Sigmoid colon (tissue), 3 donors: ENCODE data around the gene CSF2RB.

Source experiments
- POLR2A ChIP-seq, 2 donors: fragments of 450-650 bp; IDR thresholded peaks; one replicate each; pipeline ENCODE4 v1.6.1; 2016; ENCODE audit warnings: antibody characterized with exemption in 2 of 2, mild to moderate bottlenecking in 2 of 2, moderate library complexity in 2 of 2
- TF ChIP-seq, protein P1 (sequence below), 4 experiments: fragments of 450-650 bp in 3 of 4; fragments of 200-600 bp in 1 of 4; IDR thresholded peaks; one replicate each; pipeline ENCODE4 v1.5.1; 2016 to 2019; ENCODE audit warnings: antibody characterized with exemption in 4 of 4, mild to moderate bottlenecking in 3 of 4, moderate library complexity in 2 of 4

DNA sequence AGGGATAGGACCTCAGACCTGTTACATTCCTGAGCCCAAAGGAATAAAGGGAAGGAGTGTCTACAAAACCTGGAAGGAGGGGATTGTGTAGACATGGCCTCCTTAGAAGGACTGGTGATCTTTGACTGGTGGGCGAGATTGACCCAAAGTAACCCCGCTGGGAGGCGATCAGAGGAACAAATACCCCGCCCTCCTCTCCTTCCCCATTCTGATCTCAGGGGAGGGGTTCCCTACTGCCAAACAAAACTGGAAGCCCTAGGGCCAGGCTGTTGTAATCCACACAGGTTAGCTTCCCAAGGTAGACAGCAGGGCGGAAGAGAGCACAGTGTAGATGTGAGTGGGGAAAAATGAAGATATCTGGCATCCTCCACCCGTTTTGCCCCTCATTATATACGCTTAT, 28.0 kb upstream of the CSF2RB start:
- TF ChIP-seq, protein P1, sequence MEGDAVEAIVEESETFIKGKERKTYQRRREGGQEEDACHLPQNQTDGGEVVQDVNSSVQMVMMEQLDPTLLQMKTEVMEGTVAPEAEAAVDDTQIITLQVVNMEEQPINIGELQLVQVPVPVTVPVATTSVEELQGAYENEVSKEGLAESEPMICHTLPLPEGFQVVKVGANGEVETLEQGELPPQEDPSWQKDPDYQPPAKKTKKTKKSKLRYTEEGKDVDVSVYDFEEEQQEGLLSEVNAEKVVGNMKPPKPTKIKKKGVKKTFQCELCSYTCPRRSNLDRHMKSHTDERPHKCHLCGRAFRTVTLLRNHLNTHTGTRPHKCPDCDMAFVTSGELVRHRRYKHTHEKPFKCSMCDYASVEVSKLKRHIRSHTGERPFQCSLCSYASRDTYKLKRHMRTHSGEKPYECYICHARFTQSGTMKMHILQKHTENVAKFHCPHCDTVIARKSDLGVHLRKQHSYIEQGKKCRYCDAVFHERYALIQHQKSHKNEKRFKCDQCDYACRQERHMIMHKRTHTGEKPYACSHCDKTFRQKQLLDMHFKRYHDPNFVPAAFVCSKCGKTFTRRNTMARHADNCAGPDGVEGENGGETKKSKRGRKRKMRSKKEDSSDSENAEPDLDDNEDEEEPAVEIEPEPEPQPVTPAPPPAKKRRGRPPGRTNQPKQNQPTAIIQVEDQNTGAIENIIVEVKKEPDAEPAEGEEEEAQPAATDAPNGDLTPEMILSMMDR (IDR thresholded peaks at IDR 0.05), result no peak
- TF ChIP-seq POLR2A (IDR thresholded peaks at IDR 0.05), result no peak
